ENCODE data around the gene PIR. TPM values are rescaled to one million over a fixed set of nuclear protein-coding genes. Genes with fewer than 3 reads are reported as not detected.

Gene PIR
- total RNA-seq, 1 experiment from 2014 or later, result 27.5 TPM

GRCh38 chrX:15500497-15500966, 7.4 kb upstream of the PIR start, which contains the start of gene BMX:
TSS of gene BMX (plus strand) at chrX:15500807. CDS start at chrX:15508354, 7,547 bp downstream.
- ATAC-seq, result no peak
- RAD21 ChIA-PET (ENCODE audit: low non-redundant PET in 1 of 2, low total read pairs in 2 of 2, uncharacterized antibody in 2 of 2, unreplicated experiment in 2 of 2), result no interaction called here
- TF ChIP-seq JUND (IDR thresholded peaks at IDR 0.05) (no peak), TCF7L2 (IDR thresholded peaks at IDR 0.05; ENCODE audit: borderline replicate concordance, extremely low read depth, insufficient read depth, insufficient read length) (no peak), FOSL1 (IDR thresholded peaks at IDR 0.05; ENCODE audit: low read depth) (no peak), POLR2A (IDR thresholded peaks at IDR 0.05; ENCODE audit: borderline replicate concordance, extremely low read depth, insufficient read depth, insufficient read length) (no peak), EGR1 (IDR thresholded peaks at IDR 0.05; ENCODE audit: low read depth) (no peak), POLR2AphosphoS5 (IDR thresholded peaks at IDR 0.05; ENCODE audit: low read depth, low read length) (no peak), EZH2 (IDR thresholded peaks at IDR 0.05) (no peak), ZFX (IDR thresholded peaks at IDR 0.05) (no peak), SRF (IDR thresholded peaks at IDR 0.05; ENCODE audit: low read depth) (no peak), ATF3 (IDR thresholded peaks at IDR 0.05) (no peak), ZNF274 (IDR thresholded peaks at IDR 0.05; ENCODE audit: low read depth, low read length) (no peak), SP1 (IDR thresholded peaks at IDR 0.05; ENCODE audit: low read depth) (no peak)
- TF ChIP-seq, protein P1, sequence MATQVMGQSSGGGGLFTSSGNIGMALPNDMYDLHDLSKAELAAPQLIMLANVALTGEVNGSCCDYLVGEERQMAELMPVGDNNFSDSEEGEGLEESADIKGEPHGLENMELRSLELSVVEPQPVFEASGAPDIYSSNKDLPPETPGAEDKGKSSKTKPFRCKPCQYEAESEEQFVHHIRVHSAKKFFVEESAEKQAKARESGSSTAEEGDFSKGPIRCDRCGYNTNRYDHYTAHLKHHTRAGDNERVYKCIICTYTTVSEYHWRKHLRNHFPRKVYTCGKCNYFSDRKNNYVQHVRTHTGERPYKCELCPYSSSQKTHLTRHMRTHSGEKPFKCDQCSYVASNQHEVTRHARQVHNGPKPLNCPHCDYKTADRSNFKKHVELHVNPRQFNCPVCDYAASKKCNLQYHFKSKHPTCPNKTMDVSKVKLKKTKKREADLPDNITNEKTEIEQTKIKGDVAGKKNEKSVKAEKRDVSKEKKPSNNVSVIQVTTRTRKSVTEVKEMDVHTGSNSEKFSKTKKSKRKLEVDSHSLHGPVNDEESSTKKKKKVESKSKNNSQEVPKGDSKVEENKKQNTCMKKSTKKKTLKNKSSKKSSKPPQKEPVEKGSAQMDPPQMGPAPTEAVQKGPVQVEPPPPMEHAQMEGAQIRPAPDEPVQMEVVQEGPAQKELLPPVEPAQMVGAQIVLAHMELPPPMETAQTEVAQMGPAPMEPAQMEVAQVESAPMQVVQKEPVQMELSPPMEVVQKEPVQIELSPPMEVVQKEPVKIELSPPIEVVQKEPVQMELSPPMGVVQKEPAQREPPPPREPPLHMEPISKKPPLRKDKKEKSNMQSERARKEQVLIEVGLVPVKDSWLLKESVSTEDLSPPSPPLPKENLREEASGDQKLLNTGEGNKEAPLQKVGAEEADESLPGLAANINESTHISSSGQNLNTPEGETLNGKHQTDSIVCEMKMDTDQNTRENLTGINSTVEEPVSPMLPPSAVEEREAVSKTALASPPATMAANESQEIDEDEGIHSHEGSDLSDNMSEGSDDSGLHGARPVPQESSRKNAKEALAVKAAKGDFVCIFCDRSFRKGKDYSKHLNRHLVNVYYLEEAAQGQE (IDR thresholded peaks at IDR 0.05; ENCODE audit: low read depth), result no peak

More at GRCh38 chrX:15500497-15500966, 7.4 kb upstream of the PIR start, which contains the start of gene BMX:
- ChIA-PET POLR2A (no interaction called here), CTCF (no interaction called here)
- Histone ChIP-seq H3K9ac (ENCODE audit: low read length) (no peak within 1 kb of the TSS), H3K36me3 (ENCODE audit: control insufficient read depth in 1 of 2, insufficient read depth in 2 of 2, low read length in 2 of 2) (no peaks in the 10 kb centered on the region), H3K4me2 (ENCODE audit: low read length) (no peak within 1 kb of the TSS), H3K4me1 (ENCODE audit: control insufficient read depth in 1 of 2, insufficient read depth in 2 of 2, low read length in 2 of 2) (no peaks in the 10 kb centered on the region), H3K27ac (ENCODE audit: low read depth, low read length) (no peak within 1 kb of the TSS), H3K9me3 (ENCODE audit: control insufficient read depth in 1 of 2, insufficient read depth in 1 of 2, low read depth in 1 of 2, low read length in 2 of 2) (no peaks in the 10 kb centered on the region), H3K4me3 (replicated peaks in 1 of 2; ENCODE audit: low read depth in 1 of 2, low read length in 2 of 2) (no peak within 1 kb of the TSS), H2AFZ (ENCODE audit: low read depth, low read length, poor library complexity, severe bottlenecking) (no peak within 1 kb of the TSS), H4K20me1 (ENCODE audit: insufficient read depth) (no peaks in the 10 kb centered on the region), H3K27me3 (ENCODE audit: insufficient read depth, low read length) (no peaks in the 10 kb centered on the region), H3K79me2 (ENCODE audit: insufficient read depth, low read length) (no peaks in the 10 kb centered on the region), H3K9me2 (ENCODE audit: insufficient read depth) (no peaks in the 10 kb centered on the region)
- DNase-seq (ENCODE audit: low read depth, low spot score), result no peak
- intact Hi-C loops (cut with micrococcal nuclease), result no loop called here
- no TSS peak for BruUV-seq (replicated peaks)

Measured in HCT116 (cell line).